NCI-H1092 treated with DMSO at 0.1 percent for 48 hours (cell line): ENCODE measurements around the gene PRRX2.
"Not testable (repeated sequence)": the region's sequence is repeated elsewhere in the genome, so short reads cannot be mapped to it uniquely, and the experiment has no call there.

Source experiments
- DNase-seq: peaks from one replicate; lab custom pipeline; 2025; lab: John Stamatoyannopoulos, UW

PRRX2 gene

GRCh38 chr9:129654554-129655040, 10.8 kb upstream of the PRRX2 start:
- no peak for DNase-seq

GRCh38 chr9:129655154-129655553, 10.3 kb upstream of the PRRX2 start:
- no peak for DNase-seq

GRCh38 chr9:129655696-129656095, 9.8 kb upstream of the PRRX2 start:
- DNase-seq, result no peak

- DNase-seq, result no peak
Observed at GRCh38 chr9:129656795-129657390, 8.6 kb upstream of the PRRX2 start.

GRCh38 chr9:129661029-129661428, 4.4 kb upstream of the PRRX2 start:
- DNase-seq, result no peak

- DNase-seq, result not testable (repeated sequence)
Observed at GRCh38 chr9:129662239-129662638, 3.2 kb upstream of the PRRX2 start.

- no peak for DNase-seq
Observed at GRCh38 chr9:129664746-129665388, 580 bp upstream of the PRRX2 start.

- no peak for DNase-seq
Observed at GRCh38 chr9:129665814-129666520, 520 bp downstream of the PRRX2 start.

- no peak for DNase-seq
Observed at GRCh38 chr9:129666575-129666974, 1.1 kb downstream of the PRRX2 start.

GRCh38 chr9:129667378-129667777, 1.9 kb downstream of the PRRX2 start:
- no peak for DNase-seq

GRCh38 chr9:129667850-129668249, 2.4 kb downstream of the PRRX2 start:
- no peak for DNase-seq

GRCh38 chr9:129669141-129669718, 3.8 kb downstream of the PRRX2 start:
- no peak for DNase-seq

- no peak for DNase-seq
Observed at GRCh38 chr9:129669946-129670345, 4.5 kb downstream of the PRRX2 start.

GRCh38 chr9:129671065-129671464, 5.6 kb downstream of the PRRX2 start:
- DNase-seq, result no peak

GRCh38 chr9:129671519-129671918, 6.1 kb downstream of the PRRX2 start:
- DNase-seq, result no peak

GRCh38 chr9:129672702-129673101, 7.3 kb downstream of the PRRX2 start:
- DNase-seq, result no peak

- no peak for DNase-seq
Observed at GRCh38 chr9:129673602-129674001, 8.2 kb downstream of the PRRX2 start.

GRCh38 chr9:129674229-129674628, 8.8 kb downstream of the PRRX2 start:
- DNase-seq, result no peak

- no peak for DNase-seq
Observed at GRCh38 chr9:129675620-129676019, 10.2 kb downstream of the PRRX2 start.

GRCh38 chr9:129676287-129676686, 10.8 kb downstream of the PRRX2 start:
- DNase-seq, result no peak

GRCh38 chr9:129676975-129677374, 11.5 kb downstream of the PRRX2 start:
- DNase-seq, result no peak

- no peak for DNase-seq
Observed at GRCh38 chr9:129677456-129677855, 12.0 kb downstream of the PRRX2 start.

- no peak for DNase-seq
Observed at GRCh38 chr9:129678844-129679243, 13.4 kb downstream of the PRRX2 start.
